GM12878 (cell line): ENCODE measurements around the gene C1QTNF1.
"Not testable (repeated sequence)": the region's sequence is repeated elsewhere in the genome, so short reads cannot be mapped to it uniquely, and the experiment has no call there.

Source experiments
- NRF1 ChIP-seq: conservative IDR thresholded peaks from 2 replicates; pipeline ENCODE4 v1.6.1; 2011; ENCODE audit warnings: mild to moderate bottlenecking, low read depth, low read length, improper control_type of control experiment
- TAF1 ChIP-seq: IDR thresholded peaks from 2 replicates; pipeline ENCODE4 v1.6.1; 2011; ENCODE audit warnings: mild to moderate bottlenecking, low read depth, low read length, borderline replicate concordance

- TF ChIP-seq NRF1, TAF1: not testable (repeated sequence)
Observed at GRCh38 chr17:79021929-79022328, 2.0 kb upstream of the C1QTNF1 start.
